ENCODE results near the gene RBM20. TPM values are rescaled to one million over a fixed set of nuclear protein-coding genes. Genes with fewer than 3 reads are reported as not detected.

The RBM20 gene
- polyA plus RNA-seq, 3 donors, result 4.9 to 7.9 (median 6.1) TPM

DNA sequence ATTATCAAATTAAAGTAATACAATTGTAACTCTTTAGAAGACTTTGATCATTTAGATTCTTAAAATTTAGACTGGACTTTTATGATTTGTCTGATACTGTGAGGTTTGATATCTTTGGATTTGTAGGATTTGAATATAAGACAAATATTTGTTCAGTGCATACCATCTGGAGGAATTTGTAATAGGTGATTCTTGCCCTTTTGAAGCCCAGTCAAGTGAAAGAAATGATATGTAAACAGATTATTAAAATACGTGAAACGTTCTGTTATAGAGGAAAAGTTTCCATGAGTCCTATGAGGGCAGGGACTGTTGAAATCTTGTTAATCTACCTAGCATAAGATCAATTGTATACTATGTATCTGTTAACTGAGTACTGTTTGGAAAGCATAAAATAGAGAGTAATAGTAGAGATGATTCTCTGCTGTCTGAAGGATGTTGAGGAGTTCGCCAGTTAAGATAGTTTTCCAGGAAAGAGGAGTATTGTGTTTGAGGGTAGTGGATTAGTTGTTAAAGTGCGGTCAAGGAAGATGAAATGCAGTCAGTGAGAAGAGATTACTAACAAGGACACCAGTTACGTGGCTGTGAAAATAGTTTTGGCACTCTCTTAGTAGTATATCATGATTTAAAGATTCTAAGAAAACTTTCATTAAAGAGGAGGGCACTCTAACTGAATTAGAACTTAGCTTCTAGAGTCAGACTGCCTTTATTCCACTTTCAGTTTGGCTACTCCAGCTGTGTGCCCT is 242.0 kb downstream of the RBM20 start:
- DNase-seq (ENCODE audit: extremely low read depth in 1 of 11, low read depth in 9 of 11, low spot score in 4 of 11), result no peak

GRCh38 chr10:110887560-110887959 is 243.4 kb downstream of the RBM20 start:
- DNase-seq (ENCODE audit: extremely low read depth in 1 of 11, low read depth in 9 of 11, low spot score in 4 of 11), result no peak

Other genes starting within 250 kb of the RBM20 start
- gene DUSP5, start 146.4 kb upstream of the RBM20 start, polyA plus RNA-seq (ENCODE audit: insufficient read length in 3 of 3), result 10 to 100 TPM; 10.8 to 13.9 (median 11.7) TPM
- gene SMC3, start 76.6 kb upstream of the RBM20 start, polyA plus RNA-seq (ENCODE audit: insufficient read length in 3 of 3), result 100 to 1,000 TPM in 1 of 3 donors, 10 to 100 TPM in 2; 80.8 to 112 (median 93.2) TPM
- 100 to 1,000 TPM; 195 to 273 (median 227) TPM for gene PDCD4, start 227.6 kb downstream of the RBM20 start, polyA plus RNA-seq (ENCODE audit: insufficient read length in 3 of 3)

Data from renal cortex interstitium (tissue), 11 donors.